ENCODE results near the gene FSIP1. TPM values are rescaled to one million over a fixed set of nuclear protein-coding genes. Genes with fewer than 3 reads are reported as not detected.

The FSIP1 gene
- total RNA-seq, 4 donors from 2014 or later, result 0.17 TPM; not detected in 3

GRCh38 chr15:39624806-39625205, 157.8 kb downstream of the FSIP1 start:
- no peak for TF ChIP-seq CTCF (IDR thresholded peaks at IDR 0.05)
- TF ChIP-seq POLR2A (IDR thresholded peaks at IDR 0.05), result no peak
- DNase-seq (ENCODE audit: low spot score in 2 of 2), result peak; percentile 45 to 87
- 33 to 66% methylated on average over 6 of the region's 6 CpGs for WGBS, 2 donors
- intact Hi-C loops (cut with DNase I; ENCODE audit: low total_unique reads), result no loop called here
- no peak overlapping the region for H3K4me3 ChIP-seq (ENCODE audit: low read depth, poor library complexity, severe bottlenecking)

GRCh38 chr15:39623529-39623931, 159.1 kb downstream of the FSIP1 start:
- DNase-seq (ENCODE audit: low spot score in 2 of 2), result no peak
- TF ChIP-seq CTCF (IDR thresholded peaks at IDR 0.05), result no peak
- TF ChIP-seq POLR2A (IDR thresholded peaks at IDR 0.05), result no peak
- 80 to 83% methylated on average over 4 of the region's 4 CpGs for WGBS, 2 donors
- intact Hi-C loops (cut with DNase I; ENCODE audit: low total_unique reads), result no loop called here
- H3K4me3 ChIP-seq (ENCODE audit: low read depth, poor library complexity, severe bottlenecking), result no peak overlapping the region

DNA sequence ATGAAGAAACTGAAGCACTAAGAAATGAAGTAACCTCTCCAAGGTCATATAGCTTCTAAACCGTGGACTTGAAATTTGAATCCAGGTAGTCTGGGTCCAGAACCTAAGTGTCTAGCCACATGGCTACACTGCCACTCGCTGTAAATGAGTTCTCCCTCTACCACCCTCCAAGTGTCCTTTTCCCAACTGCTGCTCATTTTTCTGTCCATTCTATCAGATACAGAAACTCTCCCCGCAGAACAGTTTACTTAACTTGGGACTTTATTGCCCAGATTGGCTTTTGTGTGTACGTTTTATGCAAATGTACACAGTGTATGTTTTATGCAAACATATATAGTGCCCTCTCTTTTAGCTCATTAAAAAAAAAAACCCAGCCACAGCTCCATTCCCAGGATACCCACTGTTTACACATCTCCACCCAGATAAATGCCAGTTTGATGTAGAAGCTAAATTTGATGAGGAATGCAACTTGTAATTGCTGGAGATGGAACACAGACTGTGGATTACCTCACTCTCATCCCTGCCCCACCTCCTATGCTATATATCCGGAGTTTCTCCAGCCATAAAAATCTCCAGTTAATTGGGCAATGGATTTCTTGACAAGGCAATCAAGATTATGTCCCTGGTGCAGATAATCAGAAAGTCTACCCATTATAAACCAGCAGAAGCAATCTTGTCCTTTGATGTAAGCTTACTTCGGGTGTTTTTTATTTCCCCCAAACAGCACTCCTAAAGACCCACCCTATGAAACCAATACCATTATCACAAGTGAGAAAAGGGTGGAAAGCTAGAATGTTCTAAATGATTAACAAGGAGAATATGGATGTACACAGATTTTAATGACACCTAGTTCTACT, 159.8 kb downstream of the FSIP1 start:
- WGBS, 2 donors, result 83% methylated on average over 6 of the region's 6 CpGs
- intact Hi-C loops (cut with DNase I; ENCODE audit: low total_unique reads), result no loop called here
- no peak overlapping the region for H3K4me3 ChIP-seq (ENCODE audit: low read depth, poor library complexity, severe bottlenecking)
- TF ChIP-seq POLR2A (IDR thresholded peaks at IDR 0.05) (no peak), CTCF (IDR thresholded peaks at IDR 0.05) (no peak)
- no peak for DNase-seq (ENCODE audit: low spot score in 2 of 2)

- intact Hi-C loops (cut with DNase I; ENCODE audit: low total_unique reads), result no loop called here
- WGBS, 2 donors, result 54 to 56% methylated on average over 1 of the region's 1 CpG
- TF ChIP-seq CTCF (IDR thresholded peaks at IDR 0.05) (no peak), POLR2A (IDR thresholded peaks at IDR 0.05) (no peak)
- H3K4me3 ChIP-seq (ENCODE audit: low read depth, poor library complexity, severe bottlenecking), result no peak overlapping the region
- DNase-seq (ENCODE audit: low spot score in 2 of 2), result no peak
These were observed 160.7 kb downstream of the FSIP1 start for GRCh38 chr15:39621976-39622375.

DNA sequence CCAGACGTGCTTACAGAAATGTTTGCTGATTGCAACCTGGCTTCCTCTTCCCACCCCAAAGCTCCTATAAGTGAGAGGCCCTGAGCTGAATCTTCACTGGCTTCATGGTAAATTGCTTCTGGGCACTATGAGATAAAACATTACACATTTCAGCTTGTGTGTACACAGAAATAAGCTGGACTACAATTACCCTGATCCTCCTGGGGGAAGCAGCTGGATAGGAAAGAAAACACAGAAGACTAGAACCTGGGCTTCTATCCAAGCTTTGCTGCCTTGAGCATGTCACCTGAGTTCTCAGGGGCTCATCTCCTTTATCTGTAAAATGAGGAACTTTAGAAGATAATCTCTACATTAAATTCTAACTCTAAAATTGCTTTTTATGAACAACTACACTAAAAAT, 161.4 kb downstream of the FSIP1 start:
- H3K4me3 ChIP-seq (ENCODE audit: low read depth, poor library complexity, severe bottlenecking), result no peak overlapping the region
- intact Hi-C loops (cut with DNase I; ENCODE audit: low total_unique reads), result no loop called here
- DNase-seq (ENCODE audit: low spot score in 2 of 2), result no peak
- TF ChIP-seq CTCF (IDR thresholded peaks at IDR 0.05), result no peak
- no peak for TF ChIP-seq POLR2A (IDR thresholded peaks at IDR 0.05)
- 91 to 92% methylated on average over 1 of the region's 1 CpG for WGBS, 2 donors

All from lower leg skin (tissue), 4 donors.